Neural progenitor cell (in vitro differentiated cells): ENCODE data around the gene GXYLT2.

Experiments used
- CTCF ChIP-seq: fragments of 200-600 bp; sonication (generic); IDR thresholded peaks from 2 replicates; pipeline ENCODE4 v1.5.1; 2017; ENCODE audit warnings: antibody characterized with exemption, mild to moderate bottlenecking
- EZH2 ChIP-seq: fragments of 200-600 bp; sonication (generic); IDR thresholded peaks from 2 replicates; pipeline ENCODE4 v1.6.1; 2017; ENCODE audit warnings: antibody characterized with exemption, mild to moderate bottlenecking, moderate library complexity
- EZH2phosphoT487 ChIP-seq: fragments of 200-600 bp; sonication (generic); IDR thresholded peaks from 2 replicates; pipeline ENCODE4 v1.6.1; 2017; ENCODE audit warnings: antibody characterized with exemption

- TF ChIP-seq CTCF (no peak), EZH2phosphoT487 (no peak), EZH2 (no peak)
These were observed 116.5 kb downstream of the GXYLT2 start for GRCh38 chr3:73004316-73004715.
